ENCODE measurements around the gene SLX4IP. TPM values are rescaled to one million over a fixed set of nuclear protein-coding genes. Genes with fewer than 3 reads are reported as not detected.

The SLX4IP gene
- total RNA-seq, 1 experiment from 2014 or later: 7.4 TPM

DNA sequence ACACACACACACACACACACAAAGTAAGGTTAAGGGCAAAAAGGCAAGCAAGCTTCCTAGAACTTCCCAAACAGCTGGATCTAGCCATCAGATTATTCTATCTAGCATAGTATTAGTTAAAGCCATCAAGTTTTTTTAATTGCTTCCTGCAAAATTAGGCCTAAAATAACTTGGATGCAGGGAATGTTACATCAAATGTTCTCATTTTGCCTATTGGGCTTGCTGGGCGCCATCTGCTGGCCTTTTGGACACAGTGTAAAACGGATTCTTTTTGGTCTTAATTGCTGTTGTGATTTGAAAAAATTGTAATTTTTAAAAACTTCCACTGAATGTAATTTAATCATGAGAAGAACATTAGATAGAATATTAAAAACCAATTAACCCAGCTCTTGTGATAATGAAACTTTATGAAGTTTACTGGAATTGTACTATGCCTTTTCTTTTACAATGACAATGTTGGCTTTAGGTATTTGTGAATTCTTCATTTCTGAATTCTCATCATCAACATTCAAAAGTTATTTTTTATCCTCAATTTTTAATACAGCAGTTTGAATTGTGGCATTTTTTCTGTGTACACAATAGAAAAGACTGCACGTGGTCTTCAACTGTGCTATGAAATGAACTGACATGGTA lies 7.9 kb upstream of the SLX4IP start:
- ChIA-PET CTCF (interaction anchor here (1.0 to 1.2 kb wide), 2 partner anchors 446 to 449 kb away, joined by 3 to 5 read pairs; no protein-coding TSS in a partner anchor), POLR2A (no interaction called here)
- peaks cover 37% of the 10 kb centered on the region for H3K4me1 Mint-ChIP-seq
- H3K9me3 Mint-ChIP-seq: peaks cover 3% of the 10 kb centered on the region; the same call in 1 of the 2 replicates
- H3K27me3 Mint-ChIP-seq (ENCODE audit: low read depth): no peaks in the 10 kb centered on the region
- DNase-seq (ENCODE audit: low spot score) (peak; percentile 34), ATAC-seq (peak; percentile 32; the same call in 1 of the 2 replicates)
- no peak overlapping the region for H3K27ac Mint-ChIP-seq
- H3K4me3 Mint-ChIP-seq: no peak overlapping the region
- TF ChIP-seq ZNF263 (CRISPR knock-in tag; IDR thresholded peaks at IDR 0.05; ENCODE audit: low read depth): no peak
- TF ChIP-seq, protein P1, sequence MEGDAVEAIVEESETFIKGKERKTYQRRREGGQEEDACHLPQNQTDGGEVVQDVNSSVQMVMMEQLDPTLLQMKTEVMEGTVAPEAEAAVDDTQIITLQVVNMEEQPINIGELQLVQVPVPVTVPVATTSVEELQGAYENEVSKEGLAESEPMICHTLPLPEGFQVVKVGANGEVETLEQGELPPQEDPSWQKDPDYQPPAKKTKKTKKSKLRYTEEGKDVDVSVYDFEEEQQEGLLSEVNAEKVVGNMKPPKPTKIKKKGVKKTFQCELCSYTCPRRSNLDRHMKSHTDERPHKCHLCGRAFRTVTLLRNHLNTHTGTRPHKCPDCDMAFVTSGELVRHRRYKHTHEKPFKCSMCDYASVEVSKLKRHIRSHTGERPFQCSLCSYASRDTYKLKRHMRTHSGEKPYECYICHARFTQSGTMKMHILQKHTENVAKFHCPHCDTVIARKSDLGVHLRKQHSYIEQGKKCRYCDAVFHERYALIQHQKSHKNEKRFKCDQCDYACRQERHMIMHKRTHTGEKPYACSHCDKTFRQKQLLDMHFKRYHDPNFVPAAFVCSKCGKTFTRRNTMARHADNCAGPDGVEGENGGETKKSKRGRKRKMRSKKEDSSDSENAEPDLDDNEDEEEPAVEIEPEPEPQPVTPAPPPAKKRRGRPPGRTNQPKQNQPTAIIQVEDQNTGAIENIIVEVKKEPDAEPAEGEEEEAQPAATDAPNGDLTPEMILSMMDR (IDR thresholded peaks at IDR 0.05): peak; percentile 54
- H3K36me3 Mint-ChIP-seq: peaks cover 17% of the 10 kb centered on the region

DNA sequence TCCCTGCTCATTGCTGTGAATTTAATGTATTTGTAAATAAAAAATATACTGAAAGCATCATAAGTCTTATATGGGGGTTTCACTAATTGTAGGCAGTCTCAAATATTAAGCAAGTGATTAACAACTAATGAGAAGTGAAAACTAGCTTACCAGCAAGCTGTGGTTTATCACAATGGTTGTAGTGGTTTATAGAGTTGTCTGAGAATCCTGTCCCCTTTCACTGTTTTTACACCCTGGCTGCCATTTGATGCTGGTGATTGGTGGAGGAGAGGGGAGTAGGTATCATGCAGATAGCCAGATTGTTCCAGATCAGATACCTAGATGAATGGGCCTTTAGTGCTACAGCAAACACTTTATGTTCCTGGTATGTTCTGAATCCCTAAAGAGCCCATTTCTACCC lies 7.1 kb upstream of the SLX4IP start:
- no peak overlapping the region for H3K4me3 Mint-ChIP-seq
- no peak for ATAC-seq
- no peak for DNase-seq (ENCODE audit: low spot score)
- no peak for TF ChIP-seq SMAD4 (CRISPR knock-in tag; IDR thresholded peaks at IDR 0.05)
- no peak for TF ChIP-seq SOX15 (CRISPR knock-in tag; IDR thresholded peaks at IDR 0.05)
- no peak for TF ChIP-seq ZNF423 (CRISPR knock-in tag; IDR thresholded peaks at IDR 0.05)
- TF ChIP-seq ZBTB21 (CRISPR knock-in tag; IDR thresholded peaks at IDR 0.05; ENCODE audit: borderline replicate concordance): no peak
- TF ChIP-seq, protein P2, sequence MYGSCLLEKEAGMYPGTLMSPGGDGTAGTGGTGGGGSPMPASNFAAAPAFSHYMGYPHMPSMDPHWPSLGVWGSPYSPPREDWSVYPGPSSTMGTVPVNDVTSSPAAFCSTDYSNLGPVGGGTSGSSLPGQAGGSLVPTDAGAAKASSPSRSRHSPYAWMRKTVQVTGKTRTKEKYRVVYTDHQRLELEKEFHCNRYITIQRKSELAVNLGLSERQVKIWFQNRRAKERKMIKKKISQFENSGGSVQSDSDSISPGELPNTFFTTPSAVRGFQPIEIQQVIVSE (CRISPR knock-in tag; IDR thresholded peaks at IDR 0.05; ENCODE audit: borderline replicate concordance): no peak
- no peak for TF ChIP-seq JAZF1 (CRISPR knock-in tag; IDR thresholded peaks at IDR 0.05)
- no peak for TF ChIP-seq FOXJ3 (CRISPR knock-in tag; IDR thresholded peaks at IDR 0.05; ENCODE audit: borderline replicate concordance)
- no peak for TF ChIP-seq KAT7 (CRISPR knock-in tag; IDR thresholded peaks at IDR 0.05; ENCODE audit: borderline replicate concordance)
- H3K27me3 Mint-ChIP-seq (ENCODE audit: low read depth): no peaks in the 10 kb centered on the region
- CTCF ChIA-PET: interaction anchor here (0.6 to 1.2 kb wide), 3 partner anchors 165 to 450 kb away, joined by 3 to 5 read pairs (median 3); no protein-coding TSS in a partner anchor
- H3K4me1 Mint-ChIP-seq: peaks cover 43% of the 10 kb centered on the region
- peaks cover 12% of the 10 kb centered on the region for H3K36me3 Mint-ChIP-seq
- peak overlapping the region; percentile 18 for H3K27ac Mint-ChIP-seq
- H3K9me3 Mint-ChIP-seq: peaks cover 3% of the 10 kb centered on the region; the same call in 1 of the 2 replicates
- POLR2A ChIA-PET: no interaction called here

DNA sequence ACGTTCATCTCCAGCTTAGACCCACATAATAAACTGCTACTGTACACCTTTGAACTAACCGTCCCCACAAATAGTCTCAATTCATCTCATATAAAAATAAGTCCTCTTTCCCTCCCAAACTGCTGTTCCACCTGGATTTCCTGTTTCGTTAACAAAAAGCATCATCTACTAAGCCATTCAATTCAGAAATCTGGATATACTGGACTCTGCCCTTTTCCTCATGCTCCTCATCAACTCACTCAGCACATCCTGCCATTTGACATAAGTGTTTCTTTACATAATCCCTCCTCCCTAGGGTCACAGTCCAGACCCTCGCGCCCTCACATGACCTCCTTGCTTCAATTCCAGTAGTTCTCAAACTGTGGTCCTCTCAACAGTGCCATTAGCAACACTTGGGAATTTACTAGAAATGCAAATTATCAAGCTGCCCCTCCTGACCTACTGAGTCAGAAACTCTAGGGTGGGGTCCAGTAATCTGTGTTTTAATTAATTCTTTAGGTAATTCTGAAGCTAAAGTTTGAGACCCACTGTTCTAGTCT lies 5.6 kb upstream of the SLX4IP start:
- ATAC-seq (no peak), DNase-seq (ENCODE audit: low spot score) (no peak)
- Mint-ChIP-seq H3K4me1 (peaks cover 47% of the 10 kb centered on the region), H3K4me3 (no peak overlapping the region), H3K9me3 (no peaks in the 10 kb centered on the region), H3K36me3 (peaks cover 4% of the 10 kb centered on the region), H3K27ac (peak overlapping the region; percentile 55), H3K27me3 (ENCODE audit: low read depth) (no peaks in the 10 kb centered on the region)
- TF ChIP-seq, protein P3, sequence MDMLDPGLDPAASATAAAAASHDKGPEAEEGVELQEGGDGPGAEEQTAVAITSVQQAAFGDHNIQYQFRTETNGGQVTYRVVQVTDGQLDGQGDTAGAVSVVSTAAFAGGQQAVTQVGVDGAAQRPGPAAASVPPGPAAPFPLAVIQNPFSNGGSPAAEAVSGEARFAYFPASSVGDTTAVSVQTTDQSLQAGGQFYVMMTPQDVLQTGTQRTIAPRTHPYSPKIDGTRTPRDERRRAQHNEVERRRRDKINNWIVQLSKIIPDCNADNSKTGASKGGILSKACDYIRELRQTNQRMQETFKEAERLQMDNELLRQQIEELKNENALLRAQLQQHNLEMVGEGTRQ (CRISPR knock-in tag; IDR thresholded peaks at IDR 0.05): 0 out of 2 replicates have a peak, but pooled peaks have one; percentile 5
- TF ChIP-seq MXD4 (CRISPR knock-in tag; IDR thresholded peaks at IDR 0.05; ENCODE audit: borderline replicate concordance): no peak
- ChIA-PET CTCF (no interaction called here), POLR2A (no interaction called here)

DNA sequence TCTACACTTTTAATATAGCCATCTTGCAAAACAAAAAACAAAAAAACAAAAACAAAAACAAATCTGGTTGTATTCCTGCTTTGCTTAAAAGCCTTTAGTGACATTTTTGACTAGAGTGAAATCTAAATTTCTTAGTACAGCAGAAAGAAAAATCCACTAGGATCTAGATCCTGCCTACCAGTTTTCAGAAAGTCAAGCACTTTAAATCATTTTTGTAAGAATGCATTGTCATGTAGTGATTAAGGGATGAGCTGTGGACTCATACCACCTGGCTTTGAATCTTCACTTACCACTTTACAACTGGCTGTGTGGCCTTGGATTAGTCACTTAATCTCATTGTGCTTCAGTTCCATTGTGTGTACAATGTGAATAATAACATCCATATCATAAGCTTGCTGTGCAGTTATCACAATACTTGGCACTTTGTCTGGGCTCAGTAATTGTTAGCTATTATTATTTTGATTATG lies 5.1 kb upstream of the SLX4IP start:
- TF ChIP-seq, protein P4, sequence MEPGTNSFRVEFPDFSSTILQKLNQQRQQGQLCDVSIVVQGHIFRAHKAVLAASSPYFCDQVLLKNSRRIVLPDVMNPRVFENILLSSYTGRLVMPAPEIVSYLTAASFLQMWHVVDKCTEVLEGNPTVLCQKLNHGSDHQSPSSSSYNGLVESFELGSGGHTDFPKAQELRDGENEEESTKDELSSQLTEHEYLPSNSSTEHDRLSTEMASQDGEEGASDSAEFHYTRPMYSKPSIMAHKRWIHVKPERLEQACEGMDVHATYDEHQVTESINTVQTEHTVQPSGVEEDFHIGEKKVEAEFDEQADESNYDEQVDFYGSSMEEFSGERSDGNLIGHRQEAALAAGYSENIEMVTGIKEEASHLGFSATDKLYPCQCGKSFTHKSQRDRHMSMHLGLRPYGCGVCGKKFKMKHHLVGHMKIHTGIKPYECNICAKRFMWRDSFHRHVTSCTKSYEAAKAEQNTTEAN (CRISPR knock-in tag; IDR thresholded peaks at IDR 0.05): no peak
- TF ChIP-seq MYBL2 (CRISPR knock-in tag; IDR thresholded peaks at IDR 0.05) (no peak), ZNF416 (CRISPR knock-in tag; IDR thresholded peaks at IDR 0.05) (no peak), GTF2I (CRISPR knock-in tag; conservative IDR thresholded peaks at IDR 0.05) (no peak), ZNF232 (CRISPR knock-in tag; IDR thresholded peaks at IDR 0.05) (no peak), NFATC4 (CRISPR knock-in tag; IDR thresholded peaks at IDR 0.05) (no peak)
- TF ChIP-seq, protein P5, sequence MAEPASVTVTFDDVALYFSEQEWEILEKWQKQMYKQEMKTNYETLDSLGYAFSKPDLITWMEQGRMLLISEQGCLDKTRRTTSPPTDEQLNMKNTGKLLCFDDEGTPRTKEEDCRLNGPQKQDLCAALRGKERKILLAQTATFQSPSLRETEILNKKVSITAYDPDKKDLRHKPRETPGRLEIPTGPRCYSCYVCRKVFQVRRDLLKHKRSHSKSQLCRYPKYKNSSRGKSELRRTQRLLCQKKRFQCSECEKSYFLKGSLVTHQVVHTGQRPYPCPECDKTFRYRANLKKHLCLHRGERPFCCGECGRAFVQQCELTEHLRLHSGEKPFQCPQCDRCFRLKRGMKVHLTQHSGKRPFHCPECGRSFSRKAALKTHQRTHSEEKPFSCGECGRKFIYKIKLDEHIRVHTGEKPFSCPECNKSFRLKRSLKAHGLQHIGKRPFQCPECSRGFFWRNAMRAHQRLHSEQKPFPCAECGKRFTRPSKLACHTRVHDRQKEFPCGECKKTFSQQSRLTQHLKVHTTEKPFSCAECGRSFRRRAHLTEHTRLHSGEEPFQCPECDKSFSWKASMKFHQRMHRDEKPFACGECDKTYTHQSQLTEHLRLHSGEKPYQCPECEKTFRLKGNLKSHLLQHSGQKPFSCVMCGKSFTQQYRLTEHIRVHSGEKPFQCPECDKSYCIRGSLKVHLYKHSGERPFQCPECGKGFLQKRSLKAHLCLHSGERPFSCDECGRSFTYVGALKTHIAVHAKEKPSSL (CRISPR knock-in tag; conservative IDR thresholded peaks at IDR 0.05): no peak
- TF ChIP-seq, protein P6, sequence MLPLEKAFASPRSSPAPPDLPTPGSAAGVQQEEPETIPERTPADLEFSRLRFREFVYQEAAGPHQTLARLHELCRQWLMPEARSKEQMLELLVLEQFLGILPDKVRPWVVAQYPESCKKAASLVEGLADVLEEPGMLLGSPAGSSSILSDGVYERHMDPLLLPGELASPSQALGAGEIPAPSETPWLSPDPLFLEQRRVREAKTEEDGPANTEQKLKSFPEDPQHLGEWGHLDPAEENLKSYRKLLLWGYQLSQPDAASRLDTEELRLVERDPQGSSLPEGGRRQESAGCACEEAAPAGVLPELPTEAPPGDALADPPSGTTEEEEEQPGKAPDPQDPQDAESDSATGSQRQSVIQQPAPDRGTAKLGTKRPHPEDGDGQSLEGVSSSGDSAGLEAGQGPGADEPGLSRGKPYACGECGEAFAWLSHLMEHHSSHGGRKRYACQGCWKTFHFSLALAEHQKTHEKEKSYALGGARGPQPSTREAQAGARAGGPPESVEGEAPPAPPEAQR (CRISPR knock-in tag; IDR thresholded peaks at IDR 0.05): no peak
- no peak overlapping the region for H3K27ac Mint-ChIP-seq
- H3K36me3 Mint-ChIP-seq: peaks cover 4% of the 10 kb centered on the region
- H3K4me1 Mint-ChIP-seq: peaks cover 47% of the 10 kb centered on the region
- ATAC-seq (no peak), DNase-seq (ENCODE audit: low spot score) (no peak)
- ChIA-PET POLR2A (no interaction called here), CTCF (no interaction called here)
- no peaks in the 10 kb centered on the region for H3K27me3 Mint-ChIP-seq (ENCODE audit: low read depth)
- H3K9me3 Mint-ChIP-seq: no peaks in the 10 kb centered on the region
- H3K4me3 Mint-ChIP-seq: no peak overlapping the region

All from WTC11 (cell line).